ENCODE measurements around the gene MAP4K5. TPM values are rescaled to one million over a fixed set of nuclear protein-coding genes. Genes with fewer than 3 reads are reported as not detected.
"Not testable (repeated sequence)": the region's sequence is repeated elsewhere in the genome, so short reads cannot be mapped to it uniquely, and the experiment has no call there.

MAP4K5 gene
- total RNA-seq, 1 experiment from 2014 or later: 64.8 TPM

DNA sequence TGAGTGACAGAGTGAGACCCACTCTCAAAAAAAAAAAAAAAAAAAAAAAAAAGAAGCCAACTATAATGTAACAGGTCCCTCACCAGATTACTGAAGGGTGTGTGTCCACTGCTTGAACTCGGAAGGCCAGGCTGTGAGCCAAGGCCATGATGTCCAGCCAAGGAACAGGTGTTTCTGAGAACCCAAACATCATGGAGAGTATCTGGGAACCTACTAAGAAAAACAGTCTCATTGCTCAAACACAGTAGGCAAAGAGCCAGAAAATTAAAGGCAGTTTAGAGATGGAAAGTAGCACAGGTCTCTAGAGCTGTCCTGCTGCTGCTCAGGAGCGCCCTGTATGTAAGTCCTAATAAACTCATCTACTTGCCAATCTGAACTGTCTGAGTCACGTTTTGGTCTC, 12.5 kb upstream of the MAP4K5 start:
- no peak for DNase-seq (ENCODE audit: low read depth in 1 of 2, low spot score in 2 of 2)

DNA sequence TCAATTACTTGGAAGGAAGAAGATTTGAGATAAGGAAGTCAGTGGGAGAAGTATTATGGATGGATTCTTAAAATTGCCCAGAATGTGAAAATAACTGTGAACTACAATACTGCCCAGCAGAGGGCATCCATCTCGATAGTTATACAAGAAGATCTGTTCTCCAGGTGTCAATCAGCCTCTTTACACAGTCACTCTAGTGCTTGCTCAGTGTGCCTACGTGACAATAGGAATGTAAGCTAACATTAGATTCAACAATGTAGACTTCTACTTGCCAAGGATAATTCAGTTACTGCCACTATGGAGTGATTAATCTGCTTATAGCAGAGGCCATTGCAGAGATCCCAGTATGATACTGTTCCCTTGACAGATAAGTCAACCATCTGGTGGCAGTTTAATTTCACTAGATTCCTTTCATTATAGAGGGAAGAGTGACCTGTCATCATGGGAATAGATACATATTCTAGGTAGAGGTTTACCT, 10.6 kb upstream of the MAP4K5 start:
- peak in 1 of 2 experiments; percentile 19 for DNase-seq (ENCODE audit: low read depth in 1 of 2, low spot score in 2 of 2)
- H3K9me3 ChIP-seq (replicated peaks): no peaks in the 10 kb centered on the region
- no peaks in the 10 kb centered on the region for H3K4me1 ChIP-seq (replicated peaks)
- no peak overlapping the region for H3K27ac ChIP-seq
- H3K27me3 ChIP-seq (replicated peaks): no peaks in the 10 kb centered on the region; the same call in 1 of the 2 replicates
- H3K4me3 ChIP-seq: no peak overlapping the region
- no peaks in the 10 kb centered on the region for H3K36me3 ChIP-seq

More for the DNA sequence above, 12.5 kb upstream of the MAP4K5 start:
- Histone ChIP-seq H3K9me3 (replicated peaks) (peaks cover 2% of the 10 kb centered on the region; the same call in 1 of the 2 replicates), H3K36me3 (no peaks in the 10 kb centered on the region), H3K27ac (no peak overlapping the region), H3K4me1 (replicated peaks) (no peaks in the 10 kb centered on the region), H3K27me3 (replicated peaks) (no peaks in the 10 kb centered on the region; the same call in 1 of the 2 replicates), H3K4me3 (no peak overlapping the region)

DNA sequence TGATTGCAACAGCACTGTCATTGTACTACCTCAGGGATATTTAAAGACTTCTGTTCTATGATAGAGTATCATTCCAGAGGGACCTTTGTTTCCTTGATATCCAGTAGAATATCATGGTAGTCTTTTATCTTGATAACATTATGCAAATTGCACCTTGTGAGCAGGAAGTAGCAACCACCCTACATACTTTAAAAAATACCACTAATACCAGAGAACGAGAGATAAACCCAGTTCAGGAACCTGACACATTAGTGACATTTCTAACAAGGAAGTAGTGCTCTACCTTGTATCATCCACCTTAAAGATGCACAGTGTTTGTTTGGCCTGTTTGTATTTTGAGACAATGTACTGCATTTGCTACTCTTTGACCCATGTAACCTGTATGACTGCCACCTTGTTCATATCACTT, 8.8 kb upstream of the MAP4K5 start:
- no peaks in the 10 kb centered on the region for H3K9me3 ChIP-seq (replicated peaks)
- DNase-seq (ENCODE audit: low read depth in 1 of 2, low spot score in 2 of 2): no peak
- no peaks in the 10 kb centered on the region for H3K4me1 ChIP-seq (replicated peaks)
- H3K36me3 ChIP-seq: no peaks in the 10 kb centered on the region
- H3K27ac ChIP-seq: no peak overlapping the region
- H3K27me3 ChIP-seq (replicated peaks): no peaks in the 10 kb centered on the region; the same call in 1 of the 2 replicates
- no peak overlapping the region for H3K4me3 ChIP-seq

DNA sequence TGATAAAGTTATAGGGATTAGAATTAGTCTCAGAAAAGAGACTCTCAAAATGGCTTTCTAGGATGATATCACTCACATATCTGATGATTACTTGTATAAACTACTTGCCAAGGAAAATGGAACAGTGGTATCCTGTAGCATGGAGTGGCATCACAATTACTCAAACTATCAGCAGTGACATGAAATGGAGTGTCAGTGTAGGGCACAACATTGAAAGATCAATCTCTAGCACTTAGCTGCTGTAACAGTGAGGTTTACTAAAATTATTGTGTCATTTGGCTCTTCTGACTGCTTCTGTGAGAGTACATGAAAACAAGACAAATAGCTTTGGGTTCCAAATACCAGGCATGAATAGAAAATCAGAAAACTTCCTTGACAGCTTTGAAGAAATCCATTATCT, 6.7 kb upstream of the MAP4K5 start:
- Histone ChIP-seq H3K27me3 (replicated peaks) (no peaks in the 10 kb centered on the region; the same call in 1 of the 2 replicates), H3K4me3 (no peak overlapping the region), H3K36me3 (no peaks in the 10 kb centered on the region), H3K9me3 (replicated peaks) (no peaks in the 10 kb centered on the region), H3K27ac (no peak overlapping the region), H3K4me1 (replicated peaks) (peaks cover 4% of the 10 kb centered on the region)
- DNase-seq (ENCODE audit: low read depth in 1 of 2, low spot score in 2 of 2): no peak

DNA sequence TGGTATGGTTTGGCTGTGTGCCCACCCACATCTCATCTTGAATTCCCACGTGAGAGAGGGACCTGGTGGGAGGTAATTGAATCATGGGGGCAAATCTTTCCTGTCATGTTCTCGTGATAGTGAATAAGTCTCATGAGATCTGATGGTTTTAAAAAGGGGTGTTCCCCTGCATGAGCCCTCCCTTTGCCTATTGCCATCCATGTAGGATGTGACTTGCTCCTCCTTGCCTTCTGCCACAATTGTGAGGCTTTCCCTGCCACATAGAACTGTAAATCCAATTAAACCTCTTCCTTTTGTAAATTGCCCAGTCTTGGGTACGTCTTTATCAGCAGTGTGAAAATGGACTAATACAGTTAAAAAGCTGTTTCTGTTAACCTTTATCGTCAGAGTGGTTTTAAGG, 5.7 kb upstream of the MAP4K5 start:
- H3K27ac ChIP-seq; H3K9me3 ChIP-seq (replicated peaks); H3K36me3 ChIP-seq; H3K4me3 ChIP-seq; DNase-seq (ENCODE audit: low read depth in 1 of 2, low spot score in 2 of 2); H3K27me3 ChIP-seq (replicated peaks): not testable (repeated sequence)
- H3K4me1 ChIP-seq (replicated peaks): peaks cover 14% of the 10 kb centered on the region

DNA sequence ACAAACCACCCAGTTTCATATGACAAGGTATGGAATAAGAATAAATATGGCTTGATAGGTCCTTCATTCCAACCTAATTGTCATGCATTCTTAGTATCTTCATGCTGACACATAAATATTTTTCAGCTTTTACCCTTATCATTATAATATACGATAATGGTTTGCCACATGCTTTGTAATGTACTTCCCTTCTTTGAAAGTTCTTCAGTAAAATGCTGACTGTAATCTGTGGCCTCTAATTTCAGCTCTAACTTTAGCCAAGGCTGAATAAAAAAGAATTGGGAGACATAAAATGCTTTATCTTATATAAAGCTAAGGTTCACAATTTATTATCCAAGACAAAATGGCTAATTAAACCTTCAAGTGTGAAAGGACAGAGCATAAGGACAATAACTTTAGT, 2.6 kb upstream of the MAP4K5 start:
- peaks cover 30% of the 10 kb centered on the region for H3K4me1 ChIP-seq (replicated peaks)
- H3K27me3 ChIP-seq (replicated peaks): no peaks in the 10 kb centered on the region
- no peaks in the 10 kb centered on the region for H3K9me3 ChIP-seq (replicated peaks)
- no peak for DNase-seq (ENCODE audit: low read depth in 1 of 2, low spot score in 2 of 2)
- H3K36me3 ChIP-seq: peaks cover 20% of the 10 kb centered on the region
- no peak overlapping the region for H3K4me3 ChIP-seq
- H3K27ac ChIP-seq: no peak overlapping the region

DNA sequence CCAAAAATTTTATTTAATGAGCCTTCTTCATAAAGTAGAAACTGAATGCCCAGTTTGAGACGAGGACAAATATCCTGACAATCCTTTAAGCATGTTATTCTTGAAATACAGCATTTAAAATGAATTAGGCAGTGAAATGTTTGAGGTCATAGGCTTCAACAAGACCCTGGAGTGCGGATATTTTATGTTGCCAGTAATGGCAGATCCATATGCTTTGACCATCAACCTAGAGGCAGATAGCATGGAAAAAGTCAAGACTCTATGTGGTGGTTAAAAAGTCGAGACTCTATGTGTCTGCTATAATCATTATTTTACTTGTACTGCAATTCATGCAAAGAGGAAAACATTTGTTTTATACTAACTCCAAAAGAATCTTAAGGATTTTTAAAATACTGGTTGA, 2.0 kb upstream of the MAP4K5 start:
- no peak overlapping the region for H3K4me3 ChIP-seq
- H3K27me3 ChIP-seq (replicated peaks): no peaks in the 10 kb centered on the region
- H3K36me3 ChIP-seq: peaks cover 25% of the 10 kb centered on the region
- DNase-seq (ENCODE audit: low read depth in 1 of 2, low spot score in 2 of 2): no peak
- no peak overlapping the region for H3K27ac ChIP-seq
- H3K9me3 ChIP-seq (replicated peaks): no peaks in the 10 kb centered on the region
- peaks cover 36% of the 10 kb centered on the region for H3K4me1 ChIP-seq (replicated peaks)

DNA sequence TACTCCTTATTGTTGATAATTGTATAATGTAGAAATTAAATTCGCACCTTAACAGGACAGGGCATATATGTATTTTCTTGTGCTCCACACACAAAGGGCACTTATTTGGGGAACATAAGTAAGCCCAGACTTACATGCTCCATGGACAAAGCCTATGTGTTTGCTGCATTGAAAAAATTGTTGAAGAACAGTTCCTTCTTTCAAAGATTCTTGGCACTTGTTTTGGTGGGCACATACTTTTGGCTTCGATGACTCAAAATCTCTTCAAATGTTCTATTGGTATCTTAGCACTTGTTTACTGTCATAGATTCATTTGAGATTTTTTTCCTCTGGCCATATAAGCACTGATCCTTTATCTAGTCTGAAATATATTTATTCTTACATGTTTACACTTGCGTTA, 1.4 kb upstream of the MAP4K5 start:
- Histone ChIP-seq H3K27ac (no peak overlapping the region), H3K36me3 (peaks cover 32% of the 10 kb centered on the region), H3K27me3 (replicated peaks) (no peaks in the 10 kb centered on the region), H3K4me1 (replicated peaks) (peaks cover 42% of the 10 kb centered on the region), H3K4me3 (no peak overlapping the region), H3K9me3 (replicated peaks) (no peaks in the 10 kb centered on the region)
- no peak for DNase-seq (ENCODE audit: low read depth in 1 of 2, low spot score in 2 of 2)

DNA sequence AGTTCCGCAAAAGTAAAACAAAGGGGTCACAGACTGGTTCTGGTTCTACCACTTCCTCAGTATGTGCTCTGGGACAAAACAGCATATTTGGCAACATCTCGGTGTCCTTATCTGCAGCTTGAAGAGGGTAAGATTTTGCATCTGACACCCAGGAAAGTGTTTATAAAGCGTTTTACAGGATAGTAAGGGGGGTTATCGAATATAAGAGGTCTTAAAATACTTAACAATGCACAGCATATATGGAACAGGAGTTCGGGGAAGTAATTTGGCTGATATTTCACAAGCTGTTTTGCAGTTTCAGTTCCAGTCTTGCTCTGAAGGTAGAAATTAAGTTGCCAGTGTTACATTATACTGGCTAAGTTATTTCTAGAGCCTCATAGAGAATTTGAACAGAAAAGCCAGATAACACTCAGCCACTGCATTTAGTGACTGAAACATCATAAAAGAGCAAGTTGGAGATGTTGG, 904 bp upstream of the MAP4K5 start:
- Histone ChIP-seq H3K4me1 (replicated peaks) (peaks cover 48% of the 10 kb centered on the region), H3K9me3 (replicated peaks) (no peaks in the 10 kb centered on the region), H3K36me3 (peaks cover 36% of the 10 kb centered on the region), H3K27ac (no peak overlapping the region), H3K27me3 (replicated peaks) (no peaks in the 10 kb centered on the region), H3K4me3 (peak overlapping the region; percentile 98; the same call in 1 of the 2 replicates)
- DNase-seq (ENCODE audit: low read depth in 1 of 2, low spot score in 2 of 2): no peak

DNA sequence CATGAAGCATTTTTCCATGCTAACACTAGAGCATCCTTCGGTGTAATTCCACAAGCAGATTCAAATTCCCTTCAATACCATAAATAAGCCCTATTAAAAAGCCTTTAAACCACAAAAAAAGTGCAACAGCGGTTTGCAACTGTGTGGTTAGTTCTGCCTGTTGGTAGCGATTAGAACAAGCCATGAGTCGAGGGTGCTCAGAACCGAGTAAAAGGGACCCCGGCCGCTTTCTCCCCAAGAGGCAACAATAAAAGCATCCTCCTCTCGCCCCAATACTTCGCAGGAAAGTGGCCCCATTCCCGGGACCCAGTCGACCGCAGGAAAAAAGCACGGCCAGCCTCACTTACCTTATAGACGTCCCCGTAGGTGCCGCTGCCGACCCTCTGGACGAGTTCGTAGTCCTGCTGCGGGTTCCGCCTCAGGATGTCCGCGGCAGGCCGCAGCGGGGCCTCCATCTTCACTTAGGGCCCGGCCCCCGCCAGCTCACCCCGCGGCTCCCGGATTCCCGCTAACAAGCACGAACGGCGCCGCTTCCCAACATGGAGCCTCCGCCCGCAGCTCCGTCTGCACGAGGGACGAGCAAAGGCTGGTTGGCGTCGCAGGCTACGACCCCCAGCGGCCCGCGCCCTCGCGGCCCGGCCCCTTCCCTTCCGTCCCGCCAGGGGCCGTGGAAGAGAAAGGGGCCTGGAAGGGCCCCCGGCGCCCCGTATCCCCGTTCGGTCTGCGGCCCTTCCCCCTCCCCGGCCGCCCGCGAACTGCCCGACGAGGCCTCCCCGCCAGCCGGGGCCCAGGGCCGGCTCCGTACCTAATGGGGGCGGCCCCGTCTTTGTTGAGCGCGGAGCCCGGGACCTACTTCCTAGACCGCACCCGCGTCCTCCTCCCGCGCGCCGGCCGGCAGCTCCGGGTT, 521 bp downstream of the MAP4K5 start:
- Histone ChIP-seq H3K36me3 (peaks cover 38% of the 10 kb centered on the region), H3K4me3 (peak overlapping the region; percentile 98), H3K4me1 (replicated peaks) (peaks cover 53% of the 10 kb centered on the region), H3K27ac (peak overlapping the region; percentile 93), H3K9me3 (replicated peaks) (no peaks in the 10 kb centered on the region), H3K27me3 (replicated peaks) (no peaks in the 10 kb centered on the region)
- DNase-seq (ENCODE audit: low read depth in 1 of 2, low spot score in 2 of 2): peak; percentile 55 to 70

DNA sequence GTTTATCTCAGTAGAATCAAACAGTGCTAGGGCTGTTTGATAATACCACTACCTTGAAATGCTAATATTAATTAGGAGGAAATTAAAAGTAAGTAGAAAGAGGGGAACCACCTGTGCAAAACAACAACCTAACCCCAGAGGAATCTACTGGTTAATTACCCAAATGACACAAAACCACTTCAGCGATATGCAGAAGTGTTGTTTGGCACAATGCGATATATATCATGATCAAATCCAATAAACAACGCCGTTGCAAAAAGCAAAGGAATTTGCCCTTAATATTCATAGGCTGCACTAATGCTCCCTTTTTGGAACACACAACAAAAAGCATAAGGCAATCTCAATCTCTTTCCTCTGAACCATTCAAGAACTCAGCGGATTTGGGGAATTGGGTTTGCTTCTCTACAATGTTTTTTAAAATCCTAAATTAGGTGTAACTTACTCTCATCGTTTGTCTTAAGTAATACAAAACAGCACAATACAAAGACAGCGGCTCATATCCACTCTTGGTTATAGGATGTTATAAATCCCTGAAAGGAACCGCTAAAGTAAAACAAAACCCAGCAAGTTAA, 1.5 kb downstream of the MAP4K5 start:
- Histone ChIP-seq H3K27me3 (replicated peaks) (no peaks in the 10 kb centered on the region), H3K4me1 (replicated peaks) (peaks cover 53% of the 10 kb centered on the region), H3K36me3 (peaks cover 43% of the 10 kb centered on the region), H3K27ac (peak overlapping the region; percentile 93), H3K4me3 (peak overlapping the region; percentile 98), H3K9me3 (replicated peaks) (no peaks in the 10 kb centered on the region)
- peak in 1 of 2 experiments; percentile 25 for DNase-seq (ENCODE audit: low read depth in 1 of 2, low spot score in 2 of 2)

DNA sequence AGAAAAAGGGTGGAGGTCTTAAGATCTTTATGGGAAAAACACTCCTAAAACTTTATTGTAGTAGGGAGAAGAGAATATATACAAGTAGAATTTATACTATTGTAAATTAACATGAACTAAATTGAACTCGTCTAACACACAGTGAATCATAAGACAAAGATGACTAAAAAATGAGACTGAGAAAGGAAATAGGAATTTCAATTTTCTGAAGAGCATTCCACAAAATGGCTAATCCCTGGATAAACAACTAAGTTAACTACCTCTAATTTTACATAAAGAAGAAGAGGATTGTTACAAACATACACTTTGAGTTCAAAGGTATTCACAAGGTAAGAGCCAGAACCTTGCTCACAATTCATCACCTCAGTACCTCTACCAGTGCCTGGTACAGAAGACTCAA, 2.0 kb downstream of the MAP4K5 start:
- H3K27ac ChIP-seq: peak overlapping the region; percentile 93
- peak in 1 of 2 experiments; percentile 48 for DNase-seq (ENCODE audit: low read depth in 1 of 2, low spot score in 2 of 2)
- peaks cover 53% of the 10 kb centered on the region for H3K4me1 ChIP-seq (replicated peaks)
- H3K36me3 ChIP-seq: peaks cover 43% of the 10 kb centered on the region
- H3K4me3 ChIP-seq: peak overlapping the region; percentile 98
- H3K27me3 ChIP-seq (replicated peaks): no peaks in the 10 kb centered on the region
- no peaks in the 10 kb centered on the region for H3K9me3 ChIP-seq (replicated peaks)

DNA sequence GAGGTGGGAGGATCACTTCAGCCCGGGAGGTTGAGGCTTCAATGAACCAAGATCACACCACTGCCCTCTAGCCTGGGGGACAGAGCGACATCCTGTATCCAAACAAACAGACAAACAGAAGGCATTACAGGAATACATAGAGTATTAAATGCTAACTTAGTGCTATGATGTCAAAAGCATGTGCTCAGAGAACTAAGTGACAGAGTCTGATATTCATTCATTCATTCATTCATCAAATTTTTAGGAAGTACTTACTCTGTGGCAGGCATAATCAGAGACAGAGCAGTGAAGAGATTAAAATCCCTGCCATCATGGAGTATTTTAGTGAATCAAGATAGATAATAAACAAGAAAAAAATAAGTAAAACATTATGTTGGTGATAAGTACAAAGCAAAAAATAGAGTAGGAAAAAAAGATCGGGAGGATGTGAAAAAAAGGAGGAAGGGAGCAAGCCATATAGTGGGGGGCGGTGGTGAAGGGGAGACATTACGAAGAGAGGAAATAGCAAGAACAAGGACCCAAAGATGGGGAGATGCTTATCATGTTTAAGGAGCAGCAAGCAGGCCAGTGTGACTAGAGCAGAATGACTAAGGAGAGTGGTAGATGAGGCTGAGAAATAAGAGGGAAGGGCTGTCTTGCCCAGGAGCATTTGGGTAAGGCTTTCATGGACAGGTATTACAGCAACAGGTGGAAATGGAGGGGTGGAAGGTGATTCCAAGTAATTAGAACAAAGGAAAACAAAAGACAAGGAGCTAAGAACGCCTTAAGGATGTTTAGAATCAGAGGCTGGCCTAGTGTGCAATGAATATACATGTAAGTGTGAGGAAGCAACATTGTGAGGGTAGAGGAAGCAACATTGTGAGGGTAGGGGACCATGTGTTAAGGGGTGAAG, 2.8 kb downstream of the MAP4K5 start:
- peak in 1 of 2 experiments; percentile 10 for DNase-seq (ENCODE audit: low read depth in 1 of 2, low spot score in 2 of 2)
- Histone ChIP-seq H3K36me3 (peaks cover 45% of the 10 kb centered on the region), H3K4me1 (replicated peaks) (peaks cover 53% of the 10 kb centered on the region), H3K27ac (peak overlapping the region; percentile 93), H3K4me3 (peak overlapping the region; percentile 98; the same call in 1 of the 2 replicates), H3K27me3 (replicated peaks) (no peaks in the 10 kb centered on the region), H3K9me3 (replicated peaks) (no peaks in the 10 kb centered on the region)

Data from SJSA1 (cell line).